ENCODE results near the gene RAB35.

RAB35 gene

DNA sequence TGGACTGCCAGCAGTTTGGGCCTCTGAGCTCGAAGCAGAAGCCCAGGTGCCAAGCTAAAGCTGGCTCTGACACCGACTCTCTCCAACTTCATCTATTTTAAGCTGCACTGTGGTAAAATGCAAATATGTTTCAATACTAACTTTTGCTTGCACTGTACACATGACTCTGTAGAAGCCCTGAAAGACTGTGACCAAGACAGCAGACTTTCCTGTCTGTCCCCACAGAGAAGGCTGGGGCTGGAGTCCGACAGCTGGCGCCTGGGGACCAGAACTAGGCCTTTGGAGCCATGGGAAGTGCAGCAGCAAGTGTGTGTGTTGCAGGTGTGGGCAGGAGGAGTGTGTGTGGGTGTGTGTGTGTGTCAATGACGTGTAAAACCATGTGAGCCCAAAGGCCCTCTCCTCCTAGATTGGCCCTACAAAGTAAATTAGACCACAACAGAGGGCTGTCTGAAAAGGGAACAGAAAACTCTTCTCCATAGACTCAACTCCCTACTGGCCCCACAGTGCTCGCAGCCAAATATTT lies 16.4 kb upstream of the RAB35 start:
- DNase-seq (ENCODE audit: low read depth in 2 of 2) = no peak

DNA sequence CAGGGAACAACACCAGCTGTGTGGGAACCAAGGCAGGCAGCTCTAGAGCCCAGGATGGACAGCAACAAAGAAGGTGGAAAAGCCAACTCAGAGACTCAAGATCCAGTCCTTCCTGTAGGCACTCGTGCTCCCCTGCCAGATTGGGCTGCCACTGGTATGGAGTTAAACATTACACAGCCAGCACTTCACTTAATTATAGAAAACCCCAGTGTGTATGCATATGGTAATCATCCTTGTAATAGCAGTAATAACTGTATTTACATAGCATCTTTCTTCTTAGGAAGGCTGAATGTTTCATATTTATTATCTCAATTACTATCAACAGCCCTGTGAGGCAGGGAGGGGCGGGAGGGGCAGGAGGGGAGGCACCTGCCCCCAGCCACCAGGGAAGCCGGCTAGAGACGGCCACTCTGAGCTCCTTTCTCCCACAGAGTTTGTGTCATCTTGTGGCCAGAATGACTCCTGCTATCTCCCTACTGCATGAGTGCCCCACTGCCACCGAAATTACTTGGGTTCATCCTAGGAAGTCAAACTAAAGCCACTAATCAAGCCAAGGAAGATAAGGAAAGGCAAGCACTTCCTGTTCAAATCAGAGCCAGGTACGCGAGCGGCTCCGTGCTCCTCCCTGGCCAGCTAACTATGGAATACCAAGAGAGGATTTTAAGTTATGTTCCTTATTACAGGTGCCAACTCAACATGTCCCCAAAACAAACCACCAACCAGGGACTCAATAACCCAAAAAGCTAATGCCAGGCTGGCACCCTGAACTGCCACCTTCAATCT lies 15.7 kb upstream of the RAB35 start:
- no peak for DNase-seq (ENCODE audit: low read depth in 2 of 2)

DNA sequence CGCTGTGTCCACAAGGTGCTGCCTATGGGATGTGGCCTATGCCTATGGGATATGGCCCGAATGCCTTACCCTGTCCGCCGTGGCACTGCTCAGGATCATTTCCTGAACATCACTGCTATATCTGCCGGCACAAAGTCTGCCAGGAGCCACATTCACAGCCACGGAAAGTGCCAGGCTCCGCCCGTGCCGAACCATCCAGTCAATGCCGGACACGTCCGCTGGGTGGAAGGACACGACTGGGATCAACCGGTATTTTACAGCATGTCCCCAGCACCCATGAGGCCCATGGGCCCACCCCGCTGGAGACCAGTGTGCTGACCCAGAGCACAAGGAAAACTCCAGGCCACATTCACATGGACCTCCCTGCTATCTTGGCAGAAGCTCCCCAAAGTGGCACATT lies 14.6 kb upstream of the RAB35 start:
- no peak for DNase-seq (ENCODE audit: low read depth in 2 of 2)

DNA sequence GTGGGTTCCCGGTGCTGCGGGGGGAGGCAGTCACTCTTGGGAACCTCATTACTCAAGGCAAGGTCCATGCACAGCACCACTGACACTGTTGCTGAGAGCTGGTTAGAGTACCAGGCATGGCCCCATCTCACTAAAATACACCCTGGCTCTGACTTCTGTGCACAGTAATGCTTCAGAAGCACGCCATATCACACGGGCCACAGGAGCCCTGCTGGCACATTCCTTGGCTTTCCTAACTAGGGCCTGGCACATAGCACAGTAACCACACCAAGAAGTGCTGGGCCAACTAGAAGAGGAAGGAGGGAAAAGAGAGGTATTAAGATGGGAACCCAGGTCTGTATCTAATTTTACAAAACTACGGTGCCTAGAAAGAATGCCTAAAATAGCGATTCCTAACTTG lies 13.5 kb upstream of the RAB35 start:
- no peak for DNase-seq (ENCODE audit: low read depth in 2 of 2)

DNA sequence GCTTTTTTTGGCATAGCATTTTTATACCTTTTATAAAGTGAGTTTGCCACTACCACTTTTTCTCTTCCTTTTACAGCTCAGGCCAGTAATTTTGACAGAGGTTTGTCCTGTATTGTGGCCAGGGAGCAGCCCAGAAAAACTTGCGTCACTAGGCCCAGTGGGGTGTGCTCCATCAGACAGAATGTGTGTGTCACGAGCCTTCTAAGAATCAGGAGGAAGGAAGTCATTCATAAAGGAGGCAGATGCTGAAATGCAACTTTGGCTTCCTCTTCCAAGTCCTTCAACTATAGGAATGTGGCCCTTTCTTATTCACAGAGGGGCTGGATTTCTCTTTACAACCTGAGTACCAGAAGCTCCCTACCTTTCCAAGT lies 10.1 kb upstream of the RAB35 start:
- peak in 1 of 2 donors; percentile 16 for DNase-seq (ENCODE audit: low read depth in 2 of 2)

DNA sequence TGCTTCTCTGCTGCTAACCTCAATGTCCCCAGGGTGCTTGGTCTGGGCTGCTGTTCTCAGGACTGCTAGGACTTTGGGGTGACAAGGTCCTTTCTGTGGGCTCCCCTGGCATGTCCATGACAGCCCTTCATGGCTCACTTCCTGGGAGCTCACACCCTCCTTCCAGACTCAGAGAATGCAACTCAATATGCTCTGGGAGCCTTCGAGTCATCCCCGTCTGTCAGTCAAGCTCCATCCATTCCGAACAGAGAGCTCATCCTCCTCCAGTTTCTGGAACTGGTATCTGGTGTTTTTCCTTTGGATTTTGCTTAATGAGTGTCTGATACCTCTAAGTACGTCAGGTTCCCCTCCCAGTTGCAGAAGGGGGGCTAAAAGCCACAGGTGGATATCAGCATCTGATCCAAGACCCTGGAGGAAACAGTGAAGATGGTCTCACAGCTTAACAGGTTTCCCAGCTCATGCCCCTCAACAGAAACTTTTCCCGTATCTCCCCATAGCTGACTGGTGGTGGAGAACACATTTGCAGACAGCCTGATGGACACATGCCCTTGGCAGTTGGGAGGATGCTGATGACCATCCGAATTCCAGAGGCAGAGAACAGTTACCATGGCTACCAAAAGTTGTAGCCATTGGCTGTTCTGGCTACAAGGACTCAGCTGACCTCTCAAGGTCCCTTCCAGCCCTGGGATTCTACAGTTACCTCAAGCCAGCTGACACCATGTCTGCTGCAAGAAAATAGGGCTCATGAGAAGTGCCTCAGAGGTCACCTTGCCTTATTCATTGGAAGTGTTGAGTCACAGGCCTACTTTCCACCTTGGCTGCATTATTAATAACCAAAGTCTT lies 9.5 kb upstream of the RAB35 start:
- DNase-seq (ENCODE audit: low read depth in 2 of 2) = no peak

DNA sequence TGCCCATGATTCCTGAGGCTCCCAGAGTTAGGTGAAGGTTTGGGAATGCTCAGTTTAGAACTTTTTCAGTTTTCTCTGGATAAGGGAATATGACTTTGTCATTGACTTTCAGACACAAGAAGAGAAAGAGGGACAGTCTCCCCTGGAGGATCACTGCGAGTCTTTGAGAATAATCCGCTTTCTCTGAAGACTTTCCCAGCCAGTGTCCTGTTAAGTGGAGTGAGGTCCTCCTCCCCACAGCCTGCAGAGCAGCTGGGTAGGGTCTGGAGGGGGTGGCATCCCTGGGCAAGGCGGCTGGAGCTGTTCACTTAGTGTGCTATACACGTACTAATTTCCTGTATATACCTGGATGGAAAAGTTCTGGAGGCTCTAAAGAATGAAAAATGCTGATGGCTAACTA lies 8.5 kb upstream of the RAB35 start:
- no peak for DNase-seq (ENCODE audit: low read depth in 2 of 2)

DNA sequence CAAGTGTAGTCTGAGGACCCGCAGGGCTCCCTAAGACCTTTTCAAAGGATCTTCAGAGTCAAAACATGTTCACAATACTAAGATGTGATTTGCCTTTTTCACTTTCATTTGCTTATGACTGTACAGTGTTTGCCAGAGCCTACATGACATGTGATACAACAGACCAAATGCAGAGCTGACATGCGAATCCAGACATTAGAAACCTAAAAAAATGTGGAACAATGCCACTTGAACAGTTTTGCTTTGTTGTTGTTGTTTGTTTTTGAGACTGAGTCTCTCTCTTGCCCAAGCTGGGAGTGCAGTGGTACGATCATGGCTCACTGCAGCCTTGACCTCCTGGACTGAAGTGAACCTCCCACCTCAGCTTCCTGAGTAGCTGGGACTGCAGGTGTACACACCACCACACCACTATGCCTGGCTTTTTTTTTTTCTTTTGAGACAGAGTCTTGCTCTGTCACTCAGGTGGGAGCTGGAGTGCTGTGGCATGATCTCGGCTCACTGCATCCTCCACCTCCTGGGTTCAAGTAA lies 5.3 kb upstream of the RAB35 start:
- no peak for DNase-seq (ENCODE audit: low read depth in 2 of 2)

DNA sequence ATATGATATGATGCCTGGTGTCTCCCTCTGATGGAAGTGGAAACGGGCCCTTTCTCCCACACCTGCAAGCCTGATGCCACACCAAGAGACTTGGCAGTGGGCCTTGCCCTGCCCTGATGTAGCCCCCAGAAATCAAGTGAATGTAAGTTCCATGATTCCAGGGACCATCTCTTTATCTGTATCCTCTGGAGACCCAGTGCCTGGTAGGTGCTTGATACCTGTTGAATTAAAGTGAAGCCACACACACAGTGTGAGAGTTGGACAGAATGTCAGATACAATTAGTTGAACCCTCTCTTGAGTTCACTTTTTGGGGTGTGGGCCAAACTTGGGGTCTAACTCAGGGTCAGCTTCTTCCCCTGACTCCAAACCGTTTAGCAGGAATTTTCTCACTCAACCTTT lies 4.8 kb upstream of the RAB35 start:
- DNase-seq (ENCODE audit: low read depth in 2 of 2) = no peak

DNA sequence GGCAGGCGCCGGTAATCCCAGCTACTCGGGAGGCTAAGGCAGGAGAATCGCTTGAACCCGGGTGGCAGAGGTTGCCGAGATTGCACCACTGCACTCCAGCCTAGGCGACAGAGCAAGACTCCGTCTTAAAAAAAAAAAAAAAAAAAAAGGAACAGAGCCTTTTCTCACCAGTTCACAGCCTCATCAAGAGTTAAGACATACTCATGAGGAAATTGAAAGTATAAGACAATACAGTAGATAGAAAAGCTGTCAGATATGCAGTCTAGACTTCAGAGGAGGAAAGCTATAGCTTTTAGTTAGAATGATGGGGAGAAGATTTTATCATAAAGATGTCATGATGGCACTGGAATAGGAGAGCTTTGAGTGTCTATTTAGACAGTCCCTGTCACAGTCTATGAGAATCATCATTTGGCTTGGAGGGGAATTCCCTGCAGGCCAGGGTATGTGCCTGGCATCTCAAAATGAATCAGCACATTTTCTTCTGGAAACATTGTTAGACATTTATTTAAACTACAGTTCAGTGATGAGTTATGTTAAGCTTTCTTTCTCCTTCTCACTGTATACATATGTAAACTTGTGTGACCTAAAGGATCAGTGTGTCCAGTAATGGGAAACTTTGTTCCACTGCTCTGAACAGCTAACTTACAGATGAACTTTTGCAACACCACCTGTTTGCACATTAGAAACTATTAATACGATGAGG lies 2.9 kb upstream of the RAB35 start:
- DNase-seq (ENCODE audit: low read depth in 2 of 2) = peak in 1 of 2 donors; percentile 40

DNA sequence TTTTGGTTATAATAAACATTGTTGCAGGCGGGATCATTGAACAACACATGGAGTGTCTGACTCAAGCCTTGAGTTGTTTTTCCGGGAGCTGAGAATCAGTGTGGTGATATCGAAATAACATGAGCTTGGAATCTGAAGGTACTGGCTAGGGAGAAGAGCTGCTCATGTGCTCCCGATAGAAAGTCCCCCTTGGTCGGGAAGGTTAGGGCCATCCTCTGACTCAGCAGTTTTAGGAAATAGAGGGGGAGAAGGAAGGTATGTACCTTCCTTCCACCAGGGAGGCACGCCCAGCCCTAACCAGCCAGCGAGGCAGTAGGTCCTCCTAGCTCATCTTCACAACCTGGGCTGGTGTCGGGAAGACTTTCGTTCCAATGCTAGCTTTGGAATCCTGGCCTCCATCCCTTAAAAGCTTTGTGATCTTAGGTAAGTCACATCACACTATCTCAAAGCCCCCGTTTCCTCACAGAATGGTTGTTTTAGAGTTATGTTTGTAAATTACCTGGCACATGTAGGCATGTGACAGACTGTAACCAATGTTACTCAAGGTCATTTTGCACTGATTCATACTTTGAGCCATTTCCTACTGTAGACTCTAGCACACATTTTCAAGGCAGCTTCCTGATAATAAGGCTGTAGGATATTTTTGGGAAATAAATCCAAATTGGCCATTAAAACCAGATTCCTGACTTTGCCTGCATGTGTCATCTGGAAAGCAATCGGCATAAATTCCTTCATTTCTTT lies 1.9 kb upstream of the RAB35 start:
- no peak for DNase-seq (ENCODE audit: low read depth in 2 of 2)

DNA sequence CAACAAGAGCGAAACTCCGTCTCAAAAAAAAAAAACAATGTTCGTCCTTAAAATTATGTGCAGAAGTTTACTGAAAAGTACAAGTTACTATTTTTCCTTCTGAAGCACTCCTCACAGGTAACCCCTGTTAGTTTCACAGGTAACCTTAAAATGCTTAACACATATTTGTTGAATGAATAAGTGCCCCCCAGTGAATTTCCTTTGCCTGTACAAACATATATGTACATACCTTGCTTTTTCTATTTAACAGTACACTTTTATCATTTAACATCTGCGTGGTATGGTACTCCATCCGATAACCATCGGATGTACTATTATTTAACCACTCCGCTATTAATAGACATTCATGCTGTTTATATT lies 1.4 kb upstream of the RAB35 start:
- DNase-seq (ENCODE audit: low read depth in 2 of 2) = no peak

DNA sequence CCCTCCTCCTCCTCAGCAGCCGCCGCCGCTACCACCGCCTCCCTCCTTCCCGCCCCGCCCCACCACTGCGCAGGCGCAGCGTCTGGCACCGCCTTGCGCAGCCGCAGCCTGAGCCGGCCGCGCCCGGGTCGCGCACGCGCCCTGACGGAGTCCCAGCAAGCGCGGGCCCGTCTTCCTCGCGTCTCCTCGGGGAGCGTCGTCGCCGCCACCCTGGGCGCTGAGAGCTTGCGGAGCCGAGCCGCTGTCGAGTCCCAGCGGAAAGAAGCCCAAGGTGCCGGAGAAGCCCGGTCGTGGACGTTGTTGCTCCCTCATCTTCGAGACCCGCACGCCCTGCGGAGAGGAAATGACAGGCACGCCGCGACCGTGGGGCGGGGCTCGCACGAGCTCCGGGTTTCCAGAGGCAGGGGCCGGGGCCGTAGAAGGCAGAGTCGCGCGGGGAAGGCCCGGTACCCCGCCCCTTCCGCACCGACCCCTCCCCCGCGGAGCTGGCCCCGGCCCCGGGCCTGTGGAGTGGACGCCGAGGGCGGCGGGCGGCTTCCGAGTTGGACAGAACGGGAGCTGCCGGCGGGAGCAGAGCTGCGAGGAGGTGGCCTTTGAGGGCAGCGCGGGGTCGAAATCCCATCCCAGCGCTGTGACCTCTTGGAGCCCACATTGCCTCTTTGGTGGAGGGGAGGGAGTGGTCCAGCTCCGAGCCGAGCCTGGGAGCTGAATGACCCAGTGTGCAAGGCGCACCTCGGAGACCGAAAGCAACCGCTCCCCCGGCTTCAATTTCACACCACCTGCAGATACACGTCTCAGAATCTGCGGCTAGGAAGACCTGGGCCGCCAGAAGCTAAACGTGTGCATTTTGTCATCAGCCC lies 469 bp upstream of the RAB35 start:
- peak; percentile 97 to 98 for DNase-seq (ENCODE audit: low read depth in 2 of 2)

DNA sequence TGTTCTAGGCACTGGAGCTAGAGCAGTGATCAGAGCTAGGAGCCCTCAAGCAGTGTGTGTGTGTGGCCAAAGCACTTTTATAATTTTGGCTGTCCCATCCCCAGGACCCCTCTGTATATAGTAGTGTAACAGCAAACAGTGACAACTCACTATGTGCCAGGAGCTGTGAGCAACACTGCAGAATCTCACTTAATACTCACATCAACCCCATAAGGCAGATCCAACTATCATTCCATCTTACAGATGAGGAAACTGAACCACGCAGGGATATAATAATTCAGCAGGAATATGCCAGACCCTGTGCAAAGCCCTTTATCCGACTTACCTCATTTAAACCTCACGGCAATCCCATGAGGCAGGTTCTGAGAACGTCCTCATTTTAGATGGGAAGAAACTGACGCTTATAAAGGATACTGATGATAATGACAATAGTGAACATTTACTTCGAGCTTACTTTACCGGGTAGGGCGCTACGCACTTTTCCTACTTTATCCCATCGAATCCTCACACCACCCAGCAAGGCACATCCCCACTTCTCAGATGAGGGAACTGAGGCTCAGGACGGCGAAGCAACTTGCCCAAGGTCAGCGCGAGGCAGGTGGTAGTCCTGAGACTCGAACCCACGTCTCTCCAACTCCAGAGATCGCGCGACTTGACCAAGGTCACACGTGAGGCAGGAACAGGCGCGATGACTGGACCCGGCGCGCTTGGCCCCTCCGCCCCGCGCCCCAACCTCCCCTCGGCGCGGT lies 687 bp downstream of the RAB35 start:
- peak in 1 of 2 donors; percentile 34 for DNase-seq (ENCODE audit: low read depth in 2 of 2)

DNA sequence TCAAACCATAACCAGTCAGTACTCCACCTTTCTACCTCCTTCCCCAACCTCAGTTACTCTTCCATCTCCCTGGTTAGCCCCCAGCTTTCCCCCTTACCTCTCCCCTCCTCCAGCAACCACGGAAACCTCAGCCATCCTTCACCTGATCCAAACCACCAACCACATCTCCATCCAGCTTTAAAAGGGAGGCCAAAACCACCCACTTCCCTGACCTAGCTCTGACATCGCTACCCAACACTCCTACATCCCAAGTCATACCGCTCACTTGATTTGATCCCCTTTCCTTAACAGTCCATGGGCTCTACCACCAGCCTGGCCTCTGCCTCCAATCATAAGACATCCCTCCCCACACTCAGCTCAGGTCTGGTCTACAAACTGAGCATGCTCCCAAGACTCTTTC lies 1.5 kb downstream of the RAB35 start:
- DNase-seq (ENCODE audit: low read depth in 2 of 2) = no peak

DNA sequence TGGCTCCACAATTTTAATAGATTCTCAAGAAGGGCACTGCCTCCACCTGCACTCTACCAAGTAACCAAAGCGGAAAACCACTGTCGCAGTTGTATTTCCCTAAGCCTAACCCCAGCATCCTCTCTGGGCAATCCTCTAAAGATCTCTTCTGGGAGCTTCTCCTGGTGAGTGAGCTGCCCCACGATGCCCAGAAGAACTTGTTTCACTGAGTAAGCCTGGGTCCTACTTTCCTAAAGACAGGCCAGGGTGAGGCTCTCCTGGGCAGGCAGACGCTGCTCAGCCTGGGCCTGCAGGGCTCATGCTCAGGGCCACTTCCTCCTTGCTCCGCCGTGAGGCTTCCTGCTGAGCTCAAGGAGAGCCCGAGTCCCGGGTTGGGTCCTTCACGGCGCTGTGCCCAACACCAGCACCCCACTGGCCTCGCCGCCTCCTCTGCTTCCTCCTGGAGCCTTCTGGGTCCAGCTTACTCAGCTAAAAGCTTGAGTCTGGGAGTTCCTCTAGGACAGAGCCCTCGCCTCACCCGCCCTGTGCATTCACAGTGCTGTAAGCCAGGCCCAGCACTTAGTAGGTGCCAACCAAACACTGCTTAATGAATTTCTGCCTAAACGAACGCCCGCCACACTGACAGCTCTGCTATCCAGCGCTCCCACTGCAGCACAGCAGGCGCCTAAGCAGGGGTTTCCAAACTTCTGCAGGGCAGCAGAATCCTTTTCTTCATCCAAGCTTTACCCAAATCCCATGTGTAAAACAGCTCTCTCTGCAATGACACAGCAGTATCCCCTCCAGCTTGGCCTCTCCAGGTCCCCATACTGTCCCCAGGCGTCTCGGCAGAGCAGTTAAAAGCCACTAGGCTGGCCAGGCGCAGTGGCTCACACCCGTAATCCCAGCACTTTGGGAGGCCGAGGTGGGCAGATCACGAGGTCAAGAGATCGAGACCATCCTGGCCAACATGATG lies 5.7 kb downstream of the RAB35 start:
- DNase-seq (ENCODE audit: low read depth in 2 of 2) = peak in 1 of 2 donors; percentile 18

DNA sequence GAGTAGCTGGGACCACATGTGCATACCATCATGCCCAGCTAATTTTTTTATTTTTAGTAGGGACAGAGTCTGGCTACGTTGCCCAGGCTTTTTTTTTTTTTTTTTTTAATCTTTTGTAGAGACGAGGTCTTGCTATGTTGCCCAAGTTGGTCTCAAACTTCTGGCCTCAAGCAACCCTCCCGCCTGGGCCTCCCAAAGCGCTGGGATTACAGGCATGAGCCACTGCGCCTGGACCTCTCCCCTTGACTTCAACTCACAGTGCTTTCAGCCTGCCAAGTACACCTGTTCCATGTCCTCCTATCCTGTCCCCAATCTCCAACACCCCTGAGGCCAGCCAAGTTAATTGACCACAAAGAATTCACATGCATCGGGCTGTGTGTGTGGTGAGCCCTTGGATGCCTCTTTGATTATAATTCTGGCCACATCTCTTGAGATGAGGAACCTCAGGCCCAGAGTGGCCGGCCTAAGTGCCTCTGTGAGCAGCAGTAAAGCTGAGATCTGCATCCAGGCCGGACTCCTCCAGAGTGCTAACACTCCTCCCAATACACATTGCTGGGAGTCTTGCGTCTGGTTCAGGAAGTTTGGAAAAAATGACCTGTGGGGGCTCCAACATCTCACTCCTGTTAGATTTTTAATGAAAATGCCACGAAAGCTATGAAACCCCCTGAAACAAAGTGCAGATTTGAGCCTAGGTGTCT lies 6.8 kb downstream of the RAB35 start:
- no peak for DNase-seq (ENCODE audit: low read depth in 2 of 2)

DNA sequence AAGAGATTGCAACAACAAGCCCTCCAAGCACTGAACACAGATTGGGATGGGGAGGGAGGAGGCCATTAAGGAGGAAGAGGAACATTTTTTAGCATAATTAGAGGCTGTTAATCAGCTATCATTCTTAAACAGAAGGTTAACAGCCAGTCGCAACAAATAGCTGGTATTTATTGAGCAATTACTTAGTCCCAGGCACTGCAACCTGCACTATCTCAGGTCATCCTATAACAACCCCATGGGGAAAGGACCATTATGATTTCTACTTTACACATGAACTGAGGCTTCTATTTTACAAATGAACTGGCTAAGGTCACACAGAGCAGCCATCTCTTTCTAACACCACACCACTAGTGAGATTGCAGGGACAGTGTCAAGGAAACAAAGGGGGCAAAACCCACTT lies 10.4 kb downstream of the RAB35 start:
- no peak for DNase-seq (ENCODE audit: low read depth in 2 of 2)

Measured in stimulated activated CD4-positive, alpha-beta T cell treated with anti-CD3 and anti-CD28 coated beads, Interleukin-4, amount 100 ng/mL, for 48 hours (primary cell).